Body of pancreas (tissue), 4 donors: ENCODE measurements around the gene DAGLB. TPM values are rescaled to one million over a fixed set of nuclear protein-coding genes. Genes with fewer than 3 reads are reported as not detected.
A peak's percentile ranks its signal among the peaks of the same experiment; 100 is the strongest.

Source experiments
- ATAC-seq: fragments of 150-250 bp; one replicate; pipeline ENCODE4 v1.9.1; 2016
- DNase-seq, 4 donors: peaks; one replicate each; pipeline ENCODE4 v3.0.0-alpha.2; 2019
- H3K27ac ChIP-seq, 4 donors: fragments of 200-600 bp; sonication (generic); 1 replicate in 3 of 4; 2 replicates in 1 of 4; pipeline versions ENCODE4 v1.5.1 to v1.6.1; 2016 to 2019; ENCODE audit warnings: mild to moderate bottlenecking in 1 of 4, mixed read lengths in 1 of 4, moderate library complexity in 1 of 4
- H3K27me3 ChIP-seq, 2 donors: fragments of 200-600 bp; sonication (generic); one replicate each; pipeline ENCODE4 v1.6.0; 2016; ENCODE audit warnings: mild to moderate bottlenecking in 1 of 2
- H3K36me3 ChIP-seq, 2 donors: fragments of 200-600 bp; sonication (generic); replicated peaks in 1 of 2; 2 replicates each; pipeline ENCODE4 v1.5.1; 2016; ENCODE audit warnings: low read depth in 2 of 2; ENCODE audit not compliant: insufficient read depth in 1 of 2
- H3K4me1 ChIP-seq: fragments of 200-600 bp; sonication (generic); one replicate; pipeline ENCODE4 v1.6.0; 2016
- H3K4me3 ChIP-seq, 2 donors: fragments of 200-600 bp; sonication (generic); 1 replicate in 1 of 2; 2 replicates in 1 of 2; pipeline ENCODE4 v1.5.1; 2016 to 2019
- H3K9me3 ChIP-seq, 3 donors: fragments of 200-600 bp; sonication (generic); 1 replicate in 2 of 3; 2 replicates in 1 of 3; pipeline ENCODE4 v1.5.1; 2016
- CTCF ChIP-seq, 7 experiments: fragments of 450-650 bp in 4 of 7; fragments of 200-600 bp in 3 of 7; sonication (generic) in 3 of 7; IDR thresholded peaks; one replicate each; pipeline ENCODE4 v1.5.1; 2016 to 2019; ENCODE audit warnings: antibody characterized with exemption in 7 of 7
- POLR2A ChIP-seq, 3 donors: fragments of 450-650 bp; IDR thresholded peaks; one replicate each; pipeline ENCODE4 v1.6.1; 2016; ENCODE audit warnings: antibody characterized with exemption in 3 of 3, mild to moderate bottlenecking in 2 of 3
- WGBS, 2 donors: methylation state at CpG; one replicate each; pipeline ENCODE4 v1.1.5; 2017; 5-methylcytosine and 5-hydroxymethylcytosine counted together
- intact Hi-C: fragments of 100-400 bp; cut with DNase I; formaldehyde crosslinking; loops from one replicate; pipeline ENCODE4 v1.15.1; 2023
- total RNA-seq, 2 donors: library from RNA; depleted of rRNA; stranded (reverse); fragments of >200 nt; gene quantifications; one replicate each; pipeline ENCODE4 v1.1.0, GENCODE V29; 2016

DAGLB gene
- total RNA-seq, 2 donors from 2014 or later: 7.8 to 34.6 TPM

- Histone ChIP-seq H3K9me3 (no peaks in the 10 kb centered on the region), H3K4me3 (no peak overlapping the region), H3K4me1 (peaks cover 5% of the 10 kb centered on the region), H3K36me3 (no peaks in the 10 kb centered on the region), H3K27me3 (no peaks in the 10 kb centered on the region), H3K27ac (peak overlapping the region in 1 of 4 donors; percentile 59)
- WGBS, 2 donors: 73 to 76% methylated on average over 4 of the region's 4 CpGs
- DNase-seq (no peak), ATAC-seq (no peak)
- no peak for TF ChIP-seq CTCF (IDR thresholded peaks at IDR 0.05)
- TF ChIP-seq POLR2A (IDR thresholded peaks at IDR 0.05): no peak
- intact Hi-C loops: no loop called here
Observed at GRCh38 chr7:6367701-6368211, 80.0 kb downstream of the DAGLB start.

- intact Hi-C loops: no loop called here
- 74 to 79% methylated on average over 5 of the region's 5 CpGs for WGBS, 2 donors
- Histone ChIP-seq H3K27me3 (no peaks in the 10 kb centered on the region), H3K27ac (no peak overlapping the region), H3K36me3 (no peaks in the 10 kb centered on the region), H3K4me1 (no peaks in the 10 kb centered on the region), H3K4me3 (no peak overlapping the region), H3K9me3 (no peaks in the 10 kb centered on the region)
- DNase-seq (no peak), ATAC-seq (no peak)
- TF ChIP-seq POLR2A (IDR thresholded peaks at IDR 0.05): no peak
- no peak for TF ChIP-seq CTCF (IDR thresholded peaks at IDR 0.05)
Observed at GRCh38 chr7:6365451-6365850, 82.3 kb downstream of the DAGLB start.

- DNase-seq (no peak), ATAC-seq (no peak)
- Histone ChIP-seq H3K27me3 (no peaks in the 10 kb centered on the region), H3K27ac (no peak overlapping the region), H3K9me3 (no peaks in the 10 kb centered on the region), H3K36me3 (no peaks in the 10 kb centered on the region), H3K4me1 (no peaks in the 10 kb centered on the region), H3K4me3 (no peak overlapping the region)
- 68 to 78% methylated on average over 5 of the region's 5 CpGs for WGBS, 2 donors
- TF ChIP-seq POLR2A (IDR thresholded peaks at IDR 0.05) (no peak), CTCF (IDR thresholded peaks at IDR 0.05) (no peak)
- intact Hi-C loops: no loop called here
Observed at GRCh38 chr7:6360841-6361240, 86.9 kb downstream of the DAGLB start.

GRCh38 chr7:6359734-6360133 is 88.0 kb downstream of the DAGLB start:
- intact Hi-C loops: no loop called here
- H3K27ac ChIP-seq: no peak overlapping the region
- DNase-seq (no peak), ATAC-seq (no peak)
- H3K4me3 ChIP-seq: no peak overlapping the region
- no peaks in the 10 kb centered on the region for H3K4me1 ChIP-seq
- 78 to 96% methylated on average over 2 of the region's 2 CpGs for WGBS, 2 donors
- no peaks in the 10 kb centered on the region for H3K27me3 ChIP-seq
- H3K9me3 ChIP-seq: no peaks in the 10 kb centered on the region
- no peaks in the 10 kb centered on the region for H3K36me3 ChIP-seq
- no peak for TF ChIP-seq CTCF (IDR thresholded peaks at IDR 0.05)
- no peak for TF ChIP-seq POLR2A (IDR thresholded peaks at IDR 0.05)

Other genes with a start within 250 kb of the DAGLB start
- 10 to 100 TPM; 14.0 to 18.8 TPM for gene CYTH3, start 175.3 kb downstream of the DAGLB start, total RNA-seq
- 10 to 100 TPM; 10.6 to 14.2 TPM for gene FAM220A, start 99.0 kb downstream of the DAGLB start, total RNA-seq
- gene RAC1, start 73.4 kb downstream of the DAGLB start, total RNA-seq: 100 to 1,000 TPM; 103 to 106 TPM
- gene KDELR2, start 36.2 kb upstream of the DAGLB start, total RNA-seq: 10 to 100 TPM; 61.2 to 76.1 TPM
- gene GRID2IP, start 103.5 kb upstream of the DAGLB start, total RNA-seq: 1 to 10 TPM; 1.0 to 1.6 TPM
- gene ZDHHC4, start 129.5 kb upstream of the DAGLB start, total RNA-seq: 10 to 100 TPM; 19.1 to 35.5 TPM
- gene INTS15, start 142.1 kb upstream of the DAGLB start, total RNA-seq: 10 to 100 TPM; 25.7 to 40.5 TPM
- 10 to 100 TPM in 1 of 2 donors, 1 to 10 TPM in 1; 3.6 to 11.2 TPM for gene ZNF853, start 167.7 kb upstream of the DAGLB start, total RNA-seq
- gene ZNF316, start 189.4 kb upstream of the DAGLB start, total RNA-seq: 10 to 100 TPM; 29.1 to 69.5 TPM